Skeletal muscle satellite cell (primary cell): ENCODE data around the gene MTRFR.
A peak's percentile ranks its signal among the peaks of the same experiment; 100 is the strongest.
"Not testable (repeated sequence)": the region's sequence is repeated elsewhere in the genome, so short reads cannot be mapped to it uniquely, and the experiment has no call there.

Experiments
- H3K27me3 ChIP-seq: 2 replicates; pipeline ENCODE4 v1.7.0; 2013; ENCODE audit warnings: low read length; ENCODE audit not compliant: control insufficient read depth, insufficient read depth
- H3K36me3 ChIP-seq: 2 replicates; pipeline ENCODE4 v1.7.0; 2013; ENCODE audit warnings: mild to moderate bottlenecking, control low read depth, low read length; ENCODE audit not compliant: insufficient read depth
- H3K4me1 ChIP-seq: 2 replicates; pipeline ENCODE4 v1.7.0; 2013; ENCODE audit warnings: low read length; ENCODE audit not compliant: control insufficient read depth, insufficient read depth
- H3K4me2 ChIP-seq: 2 replicates; pipeline ENCODE4 v1.7.0; 2013; ENCODE audit warnings: mild to moderate bottlenecking, low read length
- H3K4me3 ChIP-seq: 2 replicates; pipeline ENCODE4 v1.7.0; 2013; ENCODE audit warnings: low read length
- H3K9ac ChIP-seq: 2 replicates; pipeline ENCODE4 v1.7.0; 2013; ENCODE audit warnings: mild to moderate bottlenecking, low read depth, low read length, moderate library complexity
- H3K9me3 ChIP-seq: replicated peaks from 2 replicates; pipeline ENCODE4 v1.7.0; 2013; ENCODE audit warnings: mild to moderate bottlenecking, control low read depth, low read length

The MTRFR gene

DNA sequence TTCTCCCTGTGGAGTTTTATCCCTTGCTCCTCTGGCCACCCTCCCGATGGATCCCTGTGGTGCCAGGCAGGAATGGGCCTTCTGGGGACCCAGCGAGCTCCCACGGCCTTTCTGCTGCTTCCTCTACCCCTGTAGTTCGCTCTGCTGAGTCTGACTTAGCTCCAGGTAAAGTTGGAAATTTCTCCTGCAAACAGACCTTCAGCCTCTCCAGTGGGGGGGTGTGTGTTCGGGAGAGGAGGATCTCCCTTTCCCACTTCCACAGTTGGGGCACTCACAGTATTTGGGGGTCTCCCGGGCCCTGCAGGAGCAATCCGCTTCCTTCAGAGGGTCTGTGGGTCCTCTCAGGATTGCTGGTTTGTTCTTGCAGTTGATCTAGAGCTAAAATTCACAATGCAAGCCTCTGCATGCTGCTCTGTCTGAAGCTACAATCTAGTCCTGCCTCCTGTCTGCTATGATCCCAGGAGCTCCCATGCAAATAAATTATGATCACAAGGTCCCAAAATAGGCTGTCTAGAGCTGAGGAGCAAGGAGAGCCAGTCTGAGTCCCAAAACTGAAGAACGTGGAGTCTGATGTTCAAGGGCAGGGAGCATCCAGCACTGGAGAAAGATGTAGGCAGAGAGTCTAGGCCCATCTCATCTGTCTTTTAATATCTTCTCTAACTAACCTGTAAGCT, 18.3 kb downstream of the MTRFR start:
- Histone ChIP-seq H3K4me2 (no peak overlapping the region), H3K9ac (no peak overlapping the region), H3K36me3 (peaks cover 41% of the 10 kb centered on the region), H3K27me3 (no peaks in the 10 kb centered on the region), H3K4me1 (peaks cover 16% of the 10 kb centered on the region), H3K4me3 (no peak overlapping the region), H3K9me3 (peaks cover 3% of the 10 kb centered on the region)

DNA sequence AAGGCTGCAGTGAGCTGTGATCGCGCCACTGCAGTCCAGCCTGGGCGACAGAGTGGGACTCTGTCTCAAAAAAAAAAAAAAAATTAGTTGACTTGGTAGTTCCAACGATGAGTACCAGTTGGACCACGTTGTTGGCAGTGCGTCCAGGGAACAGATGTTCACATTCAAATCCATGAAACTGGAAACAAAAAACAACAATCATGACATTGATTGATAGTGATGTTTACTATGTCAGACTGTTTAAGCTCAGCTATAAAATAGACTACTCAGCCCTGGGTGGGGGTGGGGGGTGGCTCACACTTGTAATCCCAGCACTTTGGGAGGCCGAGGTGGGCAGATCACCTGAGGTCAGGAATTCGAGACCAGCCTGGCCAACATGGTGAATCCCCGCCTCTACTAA, 19.1 kb downstream of the MTRFR start:
- H3K36me3 ChIP-seq: peaks cover 42% of the 10 kb centered on the region
- not testable (repeated sequence) for H3K4me3 ChIP-seq, H3K27me3 ChIP-seq, H3K9me3 ChIP-seq, H3K9ac ChIP-seq, H3K4me2 ChIP-seq
- peaks cover 16% of the 10 kb centered on the region for H3K4me1 ChIP-seq

DNA sequence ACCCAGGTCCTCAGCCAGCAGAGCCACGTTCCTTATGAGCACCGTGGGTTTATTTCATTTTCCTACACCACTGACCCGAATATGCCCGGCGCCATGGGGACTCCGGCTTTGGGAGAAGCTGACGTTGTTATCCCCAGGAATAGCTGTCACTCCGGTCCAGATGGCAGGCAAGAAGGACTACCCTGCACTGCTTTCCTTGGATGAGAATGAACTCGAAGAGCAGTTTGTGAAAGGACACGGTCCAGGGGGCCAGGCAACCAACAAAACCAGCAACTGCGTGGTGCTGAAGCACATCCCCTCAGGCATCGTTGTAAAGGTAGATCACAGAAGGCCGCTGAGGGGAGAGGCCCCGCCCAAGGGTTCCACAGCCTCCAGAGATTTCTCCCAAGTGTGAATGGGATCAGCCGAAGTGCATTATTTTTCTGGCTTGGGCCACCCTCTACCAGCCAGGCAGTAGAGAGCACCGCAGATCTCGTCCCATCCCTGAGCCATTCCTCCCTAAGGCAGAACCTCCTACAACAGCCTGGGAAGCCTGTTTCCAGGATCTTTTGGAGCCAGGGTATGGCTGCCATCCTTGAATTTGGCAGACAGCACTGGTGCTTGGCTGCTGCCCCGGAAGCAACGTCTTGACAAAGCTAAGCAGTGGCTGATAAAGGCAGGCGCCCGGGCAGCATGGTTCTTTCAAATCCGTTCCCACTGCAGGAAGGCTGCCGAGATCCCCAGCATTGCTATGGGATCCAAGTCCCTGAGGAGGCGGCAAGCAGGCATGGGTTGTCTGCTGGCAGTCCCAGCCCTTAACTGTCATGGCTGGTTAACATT, 20.6 kb downstream of the MTRFR start:
- Histone ChIP-seq H3K4me2 (peak overlapping the region; percentile 17), H3K36me3 (peaks cover 54% of the 10 kb centered on the region), H3K4me1 (peaks cover 16% of the 10 kb centered on the region), H3K9ac (no peak overlapping the region), H3K9me3 (no peaks in the 10 kb centered on the region), H3K27me3 (no peaks in the 10 kb centered on the region), H3K4me3 (no peak overlapping the region)

DNA sequence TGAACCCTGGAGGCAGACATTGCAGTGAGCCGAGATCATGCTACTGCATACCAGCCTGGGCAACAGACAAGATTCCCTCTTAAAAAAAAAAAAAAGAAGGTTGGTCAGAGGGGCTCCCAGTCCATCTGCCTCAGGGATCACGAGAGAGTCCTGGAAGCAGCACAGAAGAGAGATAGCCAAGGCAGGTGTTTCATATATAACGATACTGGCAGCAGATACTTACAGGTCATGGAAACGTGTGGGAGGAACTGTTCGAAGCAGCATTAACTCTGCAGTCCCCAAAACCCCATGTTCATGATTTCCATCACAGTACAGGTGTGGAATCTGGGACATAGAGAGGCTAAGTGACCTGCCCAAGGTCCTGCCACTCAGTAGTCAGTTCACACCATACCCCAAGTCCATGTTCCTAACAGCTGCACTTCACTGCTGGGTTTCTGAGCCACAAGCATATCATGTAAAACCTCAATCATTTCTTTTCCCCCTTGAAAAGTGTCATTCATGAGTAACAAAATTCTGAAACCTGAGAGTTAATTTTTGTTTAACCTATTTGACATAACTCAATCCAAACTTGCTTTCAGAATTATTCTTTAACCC, 21.7 kb downstream of the MTRFR start:
- H3K4me2 ChIP-seq: no peak overlapping the region
- H3K4me1 ChIP-seq: peaks cover 16% of the 10 kb centered on the region
- H3K9ac ChIP-seq: no peak overlapping the region
- no peak overlapping the region for H3K4me3 ChIP-seq
- H3K9me3 ChIP-seq: no peaks in the 10 kb centered on the region
- no peaks in the 10 kb centered on the region for H3K27me3 ChIP-seq
- H3K36me3 ChIP-seq: peaks cover 65% of the 10 kb centered on the region

DNA sequence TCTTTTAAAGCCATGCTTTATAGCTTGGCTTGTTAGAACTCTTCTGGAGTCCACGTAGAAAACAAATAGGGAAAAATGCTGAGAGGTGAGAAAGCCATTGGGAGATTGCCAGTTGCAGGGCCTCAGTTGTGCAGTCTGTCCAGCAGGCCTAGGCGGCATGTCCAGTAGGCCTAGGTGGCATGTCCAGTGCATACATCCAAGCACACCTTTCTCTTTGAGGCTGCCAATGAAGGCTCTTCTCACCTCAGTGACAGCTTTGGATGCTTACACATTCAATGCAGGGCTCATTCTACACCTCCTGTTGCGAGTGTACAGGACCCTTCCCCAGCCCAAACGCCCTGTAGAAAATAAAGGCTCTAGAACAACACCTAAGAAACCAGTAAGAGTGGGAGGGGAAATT, 25.4 kb downstream of the MTRFR start:
- H3K36me3 ChIP-seq: peaks cover 76% of the 10 kb centered on the region
- peaks cover 8% of the 10 kb centered on the region for H3K4me1 ChIP-seq
- H3K4me2 ChIP-seq: no peak overlapping the region
- H3K9ac ChIP-seq: no peak overlapping the region
- no peaks in the 10 kb centered on the region for H3K27me3 ChIP-seq
- no peak overlapping the region for H3K4me3 ChIP-seq
- no peaks in the 10 kb centered on the region for H3K9me3 ChIP-seq

DNA sequence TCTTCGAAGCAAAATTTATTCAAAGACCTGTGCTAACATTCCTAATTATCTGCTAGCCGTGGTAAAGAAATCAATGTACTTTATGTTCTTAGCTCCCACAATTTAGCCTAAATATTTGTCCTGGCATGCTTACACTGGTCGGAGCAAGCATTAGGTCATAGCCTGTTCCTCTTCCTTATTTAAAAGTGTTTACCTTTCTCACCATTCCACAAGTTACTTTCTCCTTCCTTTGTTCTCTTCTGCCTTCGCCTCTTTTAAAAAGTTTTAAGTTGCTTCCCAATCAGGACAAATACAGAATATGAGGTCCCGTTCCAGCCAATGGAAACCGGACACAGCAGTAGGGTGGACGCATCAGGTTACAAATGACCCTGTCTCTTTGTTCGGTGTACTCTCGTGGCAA, 26.8 kb downstream of the MTRFR start:
- Histone ChIP-seq H3K4me3 (no peak overlapping the region), H3K4me1 (no peaks in the 10 kb centered on the region), H3K9me3 (no peaks in the 10 kb centered on the region), H3K36me3 (peaks cover 70% of the 10 kb centered on the region), H3K27me3 (no peaks in the 10 kb centered on the region), H3K9ac (no peak overlapping the region), H3K4me2 (no peak overlapping the region)

DNA sequence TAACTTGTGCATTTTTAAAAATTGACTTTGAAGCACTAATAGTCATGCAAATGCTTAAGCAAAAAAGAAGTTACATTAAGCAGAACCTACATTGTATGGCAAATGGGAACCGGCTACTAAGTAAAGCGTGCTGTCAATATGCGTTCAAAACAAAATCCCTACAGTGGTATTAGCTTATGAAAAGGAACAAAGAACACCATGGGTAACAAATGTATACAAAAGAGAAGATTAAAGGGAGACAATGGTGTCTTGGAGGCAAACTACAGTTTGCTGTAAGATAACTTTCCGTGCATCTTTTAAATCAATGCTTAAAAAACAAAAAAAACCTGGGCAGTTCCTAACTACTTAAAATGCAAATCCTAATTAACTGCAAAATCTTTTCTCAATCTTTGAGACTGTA, 28.0 kb downstream of the MTRFR start:
- no peak overlapping the region for H3K9ac ChIP-seq
- no peaks in the 10 kb centered on the region for H3K27me3 ChIP-seq
- no peaks in the 10 kb centered on the region for H3K9me3 ChIP-seq
- H3K36me3 ChIP-seq: peaks cover 73% of the 10 kb centered on the region
- H3K4me3 ChIP-seq: no peak overlapping the region
- no peak overlapping the region for H3K4me2 ChIP-seq
- peaks cover 6% of the 10 kb centered on the region for H3K4me1 ChIP-seq

DNA sequence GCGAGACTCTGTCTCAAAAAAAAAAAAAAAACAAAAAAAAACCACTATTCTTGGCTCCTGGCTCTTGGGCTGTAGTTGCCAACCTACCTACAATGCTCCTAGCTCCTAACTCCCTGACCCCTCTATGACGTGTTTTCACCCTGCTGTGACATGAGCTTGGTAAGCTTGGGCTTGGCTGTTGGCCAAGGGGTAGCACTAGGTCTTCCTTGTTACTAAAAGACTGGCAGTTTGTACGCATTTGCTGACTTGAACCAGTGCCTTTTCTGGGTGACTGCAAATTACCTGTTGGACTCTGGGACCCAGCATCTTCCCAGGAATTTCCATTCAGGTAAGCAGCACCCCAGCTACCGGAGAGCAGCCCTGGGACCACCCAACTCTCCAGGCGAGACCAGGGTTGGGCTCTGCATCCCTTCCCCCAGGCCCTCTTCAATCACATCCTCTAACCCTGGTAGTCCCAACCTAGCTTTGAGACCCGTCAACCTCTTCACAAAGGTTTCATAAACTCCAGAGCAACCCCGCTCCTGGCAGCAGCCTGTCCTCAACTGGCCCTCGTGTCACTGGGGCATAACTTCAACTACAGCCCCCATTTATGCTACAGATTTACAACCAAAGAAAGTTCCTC, 30.1 kb downstream of the MTRFR start:
- Histone ChIP-seq H3K27me3 (no peaks in the 10 kb centered on the region), H3K9me3 (no peaks in the 10 kb centered on the region), H3K4me3 (no peak overlapping the region), H3K9ac (no peak overlapping the region), H3K4me1 (peaks cover 27% of the 10 kb centered on the region), H3K36me3 (peaks cover 76% of the 10 kb centered on the region), H3K4me2 (no peak overlapping the region)

DNA sequence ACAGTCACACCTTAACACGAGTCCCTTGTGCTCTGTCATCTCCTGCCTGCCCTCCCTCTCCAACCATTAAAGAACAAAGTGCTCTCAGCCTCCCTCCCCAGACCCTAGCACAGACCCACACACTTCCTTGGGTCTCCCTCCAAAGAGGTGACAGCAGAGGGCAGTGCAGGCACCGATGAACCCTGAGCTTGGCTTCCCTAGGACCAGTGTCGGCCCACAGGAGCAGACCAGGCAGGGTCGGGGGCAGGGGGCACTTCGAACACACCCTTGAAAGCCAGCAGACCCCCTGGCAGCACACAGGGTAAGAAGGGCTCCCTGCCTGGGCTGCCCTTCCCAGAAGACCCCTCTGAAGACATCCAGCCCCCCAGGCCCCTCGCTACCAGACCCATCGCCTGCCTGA, 31.4 kb downstream of the MTRFR start:
- H3K9me3 ChIP-seq: no peaks in the 10 kb centered on the region
- H3K9ac ChIP-seq: no peak overlapping the region
- H3K27me3 ChIP-seq: no peaks in the 10 kb centered on the region
- H3K4me3 ChIP-seq: no peak overlapping the region
- peaks cover 38% of the 10 kb centered on the region for H3K4me1 ChIP-seq
- H3K4me2 ChIP-seq: no peak overlapping the region
- peaks cover 62% of the 10 kb centered on the region for H3K36me3 ChIP-seq

DNA sequence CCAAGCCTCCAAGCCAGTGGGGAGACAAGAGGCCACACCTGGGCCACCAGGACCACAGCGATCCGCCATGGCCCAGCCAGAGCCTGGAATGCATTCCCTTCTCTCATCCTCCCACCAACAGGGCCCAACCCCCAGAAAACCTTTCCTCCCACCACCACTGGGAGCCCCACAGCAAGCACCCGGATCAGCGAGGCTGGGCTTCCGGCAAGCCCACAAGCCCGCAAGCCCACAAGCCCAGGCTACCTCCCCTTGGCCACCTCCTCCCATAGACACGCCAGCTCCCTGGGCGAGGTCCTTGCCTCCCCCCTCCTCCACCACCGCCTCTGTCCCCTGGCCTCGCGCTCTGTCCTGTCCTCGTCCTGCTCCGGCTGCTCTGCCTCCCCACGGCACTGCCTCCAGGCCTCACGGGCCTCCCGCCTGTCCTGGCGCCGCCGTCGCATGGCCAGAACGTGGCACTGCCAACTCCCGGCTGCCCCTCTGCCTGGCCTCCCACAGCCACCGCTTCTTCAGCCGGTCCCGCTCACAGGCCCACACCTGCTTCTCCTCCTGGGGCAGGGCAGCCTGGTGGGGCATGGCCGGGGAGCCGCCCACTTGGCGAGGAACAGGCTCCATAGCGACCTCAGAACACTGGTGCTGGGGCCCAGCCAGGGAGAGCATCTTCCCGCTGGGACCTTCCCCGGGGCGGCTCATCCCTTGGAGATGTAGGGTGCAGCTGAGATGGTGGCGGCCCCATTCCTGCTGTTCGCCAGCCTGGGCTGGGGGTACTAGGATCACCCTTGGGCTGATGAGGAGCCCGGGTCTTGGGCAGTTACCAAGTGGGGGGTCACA, 32.8 kb downstream of the MTRFR start:
- no peak overlapping the region for H3K4me2 ChIP-seq
- peak overlapping the region; percentile 5 for H3K9ac ChIP-seq
- no peak overlapping the region for H3K4me3 ChIP-seq

More for the DNA sequence above, 32.8 kb downstream of the MTRFR start:
- Histone ChIP-seq H3K27me3 (no peaks in the 10 kb centered on the region), H3K4me1 (peaks cover 38% of the 10 kb centered on the region), H3K9me3 (no peaks in the 10 kb centered on the region), H3K36me3 (peaks cover 48% of the 10 kb centered on the region)
